ENCODE results near the gene HOXA13. TPM values are rescaled to one million over a fixed set of nuclear protein-coding genes. Genes with fewer than 3 reads are reported as not detected.

HOXA13 gene
- total RNA-seq, 1 donor from 2014 or later: under 0.01 TPM

GRCh38 chr7:27173956-27174873 lies 25.7 kb downstream of the HOXA13 start, which contains the start of gene HOXA10:
Gene HOXA10 (minus strand): TSS chr7:27174320. CDS start chr7:27174306, 14 bp downstream.
- no peaks in the 10 kb centered on the region for H3K36me3 ChIP-seq (ENCODE audit: control insufficient read depth, insufficient read depth, low read length)
- no peak for FAIRE-seq
- TF ChIP-seq CTCF (IDR thresholded peaks at IDR 0.05; ENCODE audit: insufficient read depth, low read length, severe bottlenecking): no peak
- DNase-seq (ENCODE audit: low read depth): no peak
- no peak within 1 kb of the TSS for H3K4me3 ChIP-seq (ENCODE audit: low read depth, low read length)
- H3K27me3 ChIP-seq (ENCODE audit: control insufficient read depth, insufficient read depth, low read length): peaks cover 70% of the 10 kb centered on the region

- FAIRE-seq: no peak
- H3K27me3 ChIP-seq (ENCODE audit: control insufficient read depth, insufficient read depth, low read length): peaks cover 72% of the 10 kb centered on the region
Measured at GRCh38 chr7:27173511-27173955, 26.4 kb downstream of the HOXA13 start.

DNA sequence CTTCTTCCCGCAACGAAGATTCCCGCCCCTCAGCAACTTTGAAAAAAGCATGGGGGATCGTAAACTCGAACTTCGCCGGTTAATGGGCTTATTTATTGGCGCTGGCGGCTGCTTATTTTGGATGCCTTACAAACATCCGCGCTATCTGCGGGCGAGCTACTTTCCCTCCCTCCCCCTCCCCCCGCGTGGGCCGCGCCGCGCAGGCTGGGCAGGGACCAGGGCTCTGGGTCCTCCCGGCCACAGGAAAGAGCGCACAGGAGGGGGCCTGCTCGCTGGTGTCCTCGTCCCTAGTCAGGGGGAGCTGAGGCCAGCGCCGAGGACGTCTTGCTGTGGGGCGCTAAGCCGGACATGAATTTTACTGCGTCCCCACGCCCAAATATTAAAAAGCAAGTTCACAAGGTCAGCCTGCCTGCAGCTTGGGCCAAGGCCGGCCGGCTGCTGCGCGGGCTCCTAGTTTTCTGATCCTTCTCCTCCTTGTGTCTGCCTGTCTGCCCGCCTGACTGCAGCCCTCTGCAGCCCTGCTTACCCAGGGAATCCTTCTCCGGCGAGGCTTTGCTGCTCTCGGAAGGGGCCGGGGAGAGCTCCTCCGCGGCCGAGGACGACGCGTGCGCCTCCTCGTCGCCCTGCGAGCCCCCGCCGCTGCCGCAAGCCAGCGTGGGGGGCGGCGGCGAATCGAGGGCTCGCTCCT lies 26.9 kb downstream of the HOXA13 start:
- Histone ChIP-seq H3K36me3 (ENCODE audit: control insufficient read depth, insufficient read depth, low read length) (no peaks in the 10 kb centered on the region), H3K4me3 (ENCODE audit: low read depth, low read length) (no peak overlapping the region), H3K27me3 (ENCODE audit: control insufficient read depth, insufficient read depth, low read length) (peaks cover 74% of the 10 kb centered on the region)
- FAIRE-seq (no peak), DNase-seq (ENCODE audit: low read depth) (no peak)
- TF ChIP-seq CTCF (IDR thresholded peaks at IDR 0.05; ENCODE audit: insufficient read depth, low read length, severe bottlenecking): no peak

More at GRCh38 chr7:27173511-27173955, 26.4 kb downstream of the HOXA13 start:
- no peaks in the 10 kb centered on the region for H3K36me3 ChIP-seq (ENCODE audit: control insufficient read depth, insufficient read depth, low read length)
- no peak overlapping the region for H3K4me3 ChIP-seq (ENCODE audit: low read depth, low read length)
- TF ChIP-seq CTCF (IDR thresholded peaks at IDR 0.05; ENCODE audit: insufficient read depth, low read length, severe bottlenecking): no peak
- DNase-seq (ENCODE audit: low read depth): no peak

DNA sequence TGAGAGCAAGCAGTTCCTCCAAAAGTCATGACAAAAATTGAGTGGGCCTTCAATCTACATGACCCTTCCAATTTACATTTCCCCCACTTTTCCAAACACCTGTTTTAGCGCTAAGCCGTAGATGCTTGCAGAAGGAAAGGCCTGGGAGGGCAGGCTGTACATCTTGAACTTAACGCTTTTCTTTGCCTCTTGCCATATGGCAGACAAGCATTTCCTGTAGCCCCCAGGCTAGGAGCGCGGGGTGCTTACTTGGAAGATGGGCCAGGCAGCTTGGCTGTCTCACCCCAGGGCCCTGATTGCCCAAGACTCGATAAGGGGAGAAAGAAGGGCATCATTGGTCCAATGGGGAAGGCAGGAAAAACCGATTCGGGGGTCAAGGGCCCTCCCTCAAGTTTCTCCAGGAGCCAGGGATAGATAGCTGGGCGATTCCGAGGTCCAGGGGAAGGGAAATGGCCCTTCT lies 27.5 kb downstream of the HOXA13 start:
- Histone ChIP-seq H3K4me3 (ENCODE audit: low read depth, low read length) (no peak overlapping the region), H3K36me3 (ENCODE audit: control insufficient read depth, insufficient read depth, low read length) (no peaks in the 10 kb centered on the region), H3K27me3 (ENCODE audit: control insufficient read depth, insufficient read depth, low read length) (peaks cover 80% of the 10 kb centered on the region)
- no peak for DNase-seq (ENCODE audit: low read depth)
- TF ChIP-seq CTCF (IDR thresholded peaks at IDR 0.05; ENCODE audit: insufficient read depth, low read length, severe bottlenecking): no peak
- FAIRE-seq: no peak

DNA sequence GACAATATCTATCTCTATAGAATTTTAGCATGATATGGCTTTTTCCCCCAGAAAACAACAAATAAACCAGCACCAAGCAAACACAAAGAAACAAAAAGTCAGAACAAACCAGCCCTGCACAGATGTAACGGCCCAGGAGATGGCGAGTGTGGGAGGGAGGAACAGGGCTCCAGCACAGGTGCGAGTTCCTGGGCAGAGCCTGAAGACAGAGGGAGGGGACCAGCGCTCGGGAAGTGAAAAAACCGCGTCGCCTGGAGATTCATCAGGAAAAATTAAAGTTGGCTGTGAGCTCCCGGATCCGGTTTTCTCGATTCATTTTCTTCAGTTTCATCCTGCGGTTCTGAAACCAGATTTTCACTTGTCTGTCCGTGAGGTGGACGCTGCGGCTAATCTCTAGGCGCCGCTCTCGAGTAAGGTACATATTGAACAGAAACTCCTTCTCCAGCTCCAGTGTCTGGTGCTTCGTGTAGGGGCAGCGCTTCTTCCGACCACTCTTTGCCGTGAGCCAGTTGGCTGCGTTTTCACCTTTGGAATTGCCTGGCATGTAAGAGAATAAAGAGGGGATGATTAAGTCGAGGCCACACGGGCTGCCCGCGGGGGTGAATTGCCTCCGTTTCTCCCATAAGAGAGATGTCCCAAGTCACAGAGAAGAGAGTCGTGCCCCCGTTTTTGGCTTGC lies 28.1 kb downstream of the HOXA13 start:
- FAIRE-seq (no peak), DNase-seq (ENCODE audit: low read depth) (no peak)
- no peak overlapping the region for H3K4me3 ChIP-seq (ENCODE audit: low read depth, low read length)
- H3K36me3 ChIP-seq (ENCODE audit: control insufficient read depth, insufficient read depth, low read length): no peaks in the 10 kb centered on the region
- no peak for TF ChIP-seq CTCF (IDR thresholded peaks at IDR 0.05; ENCODE audit: insufficient read depth, low read length, severe bottlenecking)
- H3K27me3 ChIP-seq (ENCODE audit: control insufficient read depth, insufficient read depth, low read length): peaks cover 80% of the 10 kb centered on the region
